OCI-LY1 (cell line): ENCODE results near the gene ZNF407.

Source experiments
- H2AFZ ChIP-seq: fragments of 200-600 bp; sonication (generic), shearing (Covaris generic); 2 replicates; pipeline ENCODE4 v1.6.0; 2014; ENCODE audit warnings: antibody characterized with exemption, mild to moderate bottlenecking, low read length
- H3F3A ChIP-seq: fragments of 200-600 bp; sonication (generic), shearing (Covaris generic); 2 replicates; pipeline ENCODE4 v1.6.0; 2014; ENCODE audit warnings: mild to moderate bottlenecking, antibody characterized with exemption, low read length, moderate library complexity; ENCODE audit not compliant: insufficient read depth
- H3K27ac ChIP-seq: fragments of 200-600 bp; sonication (generic); 2 replicates; pipeline ENCODE4 v1.5.1; 2014; ENCODE audit warnings: low read length, mixed run types, mild to moderate bottlenecking, low read depth; ENCODE audit not compliant: poor library complexity, severe bottlenecking
- H3K27me3 ChIP-seq: fragments of 200-600 bp; sonication (generic); 2 replicates; pipeline ENCODE4 v1.6.0; 2014; ENCODE audit warnings: antibody characterized with exemption, mild to moderate bottlenecking, low read length, moderate library complexity; ENCODE audit not compliant: insufficient read depth
- H3K36me3 ChIP-seq: fragments of 200-600 bp; sonication (generic); 2 replicates; pipeline ENCODE4 v1.6.1; 2014; ENCODE audit warnings: mild to moderate bottlenecking, antibody characterized with exemption, low read length, moderate library complexity, mixed read lengths; ENCODE audit not compliant: insufficient read depth
- H3K4me1 ChIP-seq: fragments of 200-600 bp; sonication (generic); 2 replicates; pipeline ENCODE4 v1.5.1; 2014; ENCODE audit warnings: mild to moderate bottlenecking, low read length, moderate library complexity; ENCODE audit not compliant: insufficient read depth, severe bottlenecking
- H3K4me2 ChIP-seq: fragments of 200-600 bp; sonication (generic), shearing (Covaris generic); 2 replicates; pipeline ENCODE4 v1.6.1; 2014; ENCODE audit warnings: low read length
- H3K4me3 ChIP-seq: fragments of 200-600 bp; sonication (generic); 2 replicates; pipeline ENCODE4 v1.5.1; 2014; ENCODE audit warnings: low read length, low read depth, mild to moderate bottlenecking, mixed read lengths; ENCODE audit not compliant: poor library complexity, severe bottlenecking
- H3K79me2 ChIP-seq: fragments of 200-600 bp; shearing (Covaris generic); 2 replicates; pipeline ENCODE4 v1.6.1; 2016; ENCODE audit warnings: mixed run types, low read length, mixed read lengths; ENCODE audit not compliant: insufficient read depth
- H3K9ac ChIP-seq: fragments of 200-600 bp; sonication (generic), shearing (Covaris generic); 2 replicates; pipeline ENCODE4 v1.6.1; 2014; ENCODE audit warnings: mild to moderate bottlenecking, low read length, mixed read lengths
- H3K9me2 ChIP-seq: fragments of 200-600 bp; sonication (generic), shearing (Covaris generic); 2 replicates; pipeline ENCODE4 v1.6.1; 2014; ENCODE audit warnings: low read depth, mild to moderate bottlenecking, low read length, mixed read lengths
- H3K9me3 ChIP-seq: fragments of 200-600 bp; shearing (Covaris generic); 2 replicates; pipeline ENCODE4 v1.6.1; 2014; ENCODE audit warnings: low read length, mixed read lengths
- H4K20me1 ChIP-seq: fragments of 200-600 bp; sonication (generic), shearing (Covaris generic); 2 replicates; pipeline ENCODE4 v1.6.0; 2016; ENCODE audit warnings: mild to moderate bottlenecking, low read length; ENCODE audit not compliant: insufficient read depth
- EZH2 ChIP-seq: fragments of 200-600 bp; sonication (generic), shearing (Covaris generic); IDR thresholded peaks from 2 replicates; pipeline ENCODE4 v1.8.0; 2017; ENCODE audit warnings: borderline replicate concordance, mixed run types, mild to moderate bottlenecking, antibody characterized with exemption, low read length, moderate library complexity, mixed read lengths
- TF ChIP-seq, protein P1 (sequence below): fragments of 200-600 bp; sonication (generic), shearing (Covaris generic); IDR thresholded peaks from 2 replicates; pipeline ENCODE4 v1.5.1; 2017; ENCODE audit warnings: mild to moderate bottlenecking, antibody characterized with exemption, low read length, moderate library complexity, mixed read lengths

ZNF407 gene

GRCh38 chr18:74558096-74558495 is 39.6 kb upstream of the ZNF407 start:
- H3K27ac ChIP-seq, result no peak overlapping the region
- no peaks in the 10 kb centered on the region for H3K9me3 ChIP-seq
- H3K4me1 ChIP-seq, result no peaks in the 10 kb centered on the region
- no peak overlapping the region for H2AFZ ChIP-seq
- H3K36me3 ChIP-seq, result no peaks in the 10 kb centered on the region
- no peaks in the 10 kb centered on the region for H3K79me2 ChIP-seq
- no peak overlapping the region for H3K4me2 ChIP-seq
- H3K4me3 ChIP-seq, result no peak overlapping the region
- no peaks in the 10 kb centered on the region for H4K20me1 ChIP-seq
- no peaks in the 10 kb centered on the region for H3K27me3 ChIP-seq
- no peaks in the 10 kb centered on the region for H3K9me2 ChIP-seq
- H3F3A ChIP-seq, result no peaks in the 10 kb centered on the region
- no peak overlapping the region for H3K9ac ChIP-seq
- no peak for TF ChIP-seq EZH2
- TF ChIP-seq, protein P1, sequence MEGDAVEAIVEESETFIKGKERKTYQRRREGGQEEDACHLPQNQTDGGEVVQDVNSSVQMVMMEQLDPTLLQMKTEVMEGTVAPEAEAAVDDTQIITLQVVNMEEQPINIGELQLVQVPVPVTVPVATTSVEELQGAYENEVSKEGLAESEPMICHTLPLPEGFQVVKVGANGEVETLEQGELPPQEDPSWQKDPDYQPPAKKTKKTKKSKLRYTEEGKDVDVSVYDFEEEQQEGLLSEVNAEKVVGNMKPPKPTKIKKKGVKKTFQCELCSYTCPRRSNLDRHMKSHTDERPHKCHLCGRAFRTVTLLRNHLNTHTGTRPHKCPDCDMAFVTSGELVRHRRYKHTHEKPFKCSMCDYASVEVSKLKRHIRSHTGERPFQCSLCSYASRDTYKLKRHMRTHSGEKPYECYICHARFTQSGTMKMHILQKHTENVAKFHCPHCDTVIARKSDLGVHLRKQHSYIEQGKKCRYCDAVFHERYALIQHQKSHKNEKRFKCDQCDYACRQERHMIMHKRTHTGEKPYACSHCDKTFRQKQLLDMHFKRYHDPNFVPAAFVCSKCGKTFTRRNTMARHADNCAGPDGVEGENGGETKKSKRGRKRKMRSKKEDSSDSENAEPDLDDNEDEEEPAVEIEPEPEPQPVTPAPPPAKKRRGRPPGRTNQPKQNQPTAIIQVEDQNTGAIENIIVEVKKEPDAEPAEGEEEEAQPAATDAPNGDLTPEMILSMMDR, result no peak

DNA sequence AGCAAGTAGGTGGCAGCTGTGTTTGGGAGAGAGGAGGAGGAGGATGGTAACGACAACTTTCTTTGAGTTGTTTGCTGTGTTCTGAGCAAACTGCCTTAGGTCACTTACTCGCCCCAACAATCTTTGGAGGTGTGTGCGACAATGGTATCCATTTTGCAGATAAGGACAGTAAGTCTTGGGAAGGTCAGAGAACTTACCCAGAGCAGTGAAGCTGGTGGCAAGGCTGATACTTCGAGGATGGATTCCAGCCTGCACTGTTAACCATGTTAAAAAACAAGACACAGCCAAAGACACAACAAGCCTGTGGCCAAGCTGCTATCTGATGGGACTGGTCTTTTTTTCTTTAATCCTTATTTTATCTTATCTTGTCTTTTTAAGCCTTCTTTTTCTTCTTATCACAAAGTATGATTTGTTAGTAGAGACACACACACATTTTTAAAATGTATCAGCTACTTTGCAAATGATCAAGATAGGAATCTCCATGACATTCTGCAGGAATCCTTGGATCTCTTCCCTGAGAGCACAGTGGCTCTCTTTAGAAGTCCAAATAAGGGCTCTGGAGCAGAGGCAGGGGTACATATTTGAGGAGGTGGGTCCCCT is 35.4 kb upstream of the ZNF407 start:
- no peaks in the 10 kb centered on the region for H3K9me2 ChIP-seq
- H3K27ac ChIP-seq, result no peak overlapping the region
- H4K20me1 ChIP-seq, result no peaks in the 10 kb centered on the region

GRCh38 chr18:74562775-74563174 is 34.9 kb upstream of the ZNF407 start:
- H3K4me1 ChIP-seq, result no peaks in the 10 kb centered on the region
- TF ChIP-seq, protein P1, result no peak
- no peak for TF ChIP-seq EZH2
- no peak overlapping the region for H3K9ac ChIP-seq
- no peaks in the 10 kb centered on the region for H3K9me2 ChIP-seq
- H3F3A ChIP-seq, result no peaks in the 10 kb centered on the region
- H3K27ac ChIP-seq, result no peak overlapping the region
- no peak overlapping the region for H3K4me2 ChIP-seq
- H3K27me3 ChIP-seq, result no peaks in the 10 kb centered on the region; the same call in 1 of the 2 replicates
- no peak overlapping the region for H2AFZ ChIP-seq
- no peaks in the 10 kb centered on the region for H3K9me3 ChIP-seq
- no peaks in the 10 kb centered on the region for H3K36me3 ChIP-seq
- no peaks in the 10 kb centered on the region for H4K20me1 ChIP-seq
- H3K4me3 ChIP-seq, result no peak overlapping the region
- H3K79me2 ChIP-seq, result no peaks in the 10 kb centered on the region

More for the DNA sequence above, 35.4 kb upstream of the ZNF407 start:
- no peaks in the 10 kb centered on the region for H3K4me1 ChIP-seq
- no peak overlapping the region for H3K4me2 ChIP-seq
- no peaks in the 10 kb centered on the region for H3K79me2 ChIP-seq
- H3K4me3 ChIP-seq, result no peak overlapping the region
- H3K27me3 ChIP-seq, result no peaks in the 10 kb centered on the region; the same call in 1 of the 2 replicates
- H3K36me3 ChIP-seq, result no peaks in the 10 kb centered on the region
- no peak overlapping the region for H2AFZ ChIP-seq
- no peak overlapping the region for H3K9ac ChIP-seq
- no peaks in the 10 kb centered on the region for H3K9me3 ChIP-seq
- no peak for TF ChIP-seq EZH2
- TF ChIP-seq, protein P1, result no peak
- H3F3A ChIP-seq, result no peaks in the 10 kb centered on the region
